HG03469 (cell line): ENCODE measurements around the gene HBG1.
"Not testable (repeated sequence)": the region's sequence is repeated elsewhere in the genome, so short reads cannot be mapped to it uniquely, and the experiment has no call there.

Source experiments
- ATAC-seq: cut with Tn5 transposase; IDR thresholded peaks from one replicate; pipeline ENCODE4 v1.9.1; 2021; ENCODE audit warnings: mild to moderate bottlenecking, moderate library complexity, moderate number of reproducible peaks; ENCODE audit not compliant: unreplicated experiment

Gene HBG1

DNA sequence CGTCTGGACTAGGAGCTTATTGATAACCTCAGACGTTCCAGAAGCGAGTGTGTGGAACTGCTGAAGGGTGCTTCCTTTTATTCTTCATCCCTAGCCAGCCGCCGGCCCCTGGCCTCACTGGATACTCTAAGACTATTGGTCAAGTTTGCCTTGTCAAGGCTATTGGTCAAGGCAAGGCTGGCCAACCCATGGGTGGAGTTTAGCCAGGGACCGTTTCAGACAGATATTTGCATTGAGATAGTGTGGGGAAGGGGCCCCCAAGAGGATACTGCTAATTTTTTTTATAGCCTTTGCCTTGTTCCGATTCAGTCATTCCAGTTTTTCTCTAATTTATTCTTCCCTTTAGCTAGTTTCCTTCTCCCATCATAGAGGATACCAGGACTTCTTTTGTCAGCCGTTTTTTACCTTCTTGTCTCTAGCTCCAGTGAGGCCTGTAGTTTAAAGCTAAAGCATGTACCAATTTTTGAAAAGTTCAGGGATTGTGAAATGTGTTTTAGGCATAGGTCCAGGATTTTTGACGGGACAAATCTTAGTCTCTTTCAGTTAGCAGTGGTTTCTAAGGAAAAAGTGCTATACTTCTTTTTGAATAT is at the start of gene HBG1:
Gene HBG1 (minus strand): TSS at position 51 of the 590 bp plus-strand sequence. CDS start 53 bp downstream, outside the sequence.
- not testable (repeated sequence) for ATAC-seq

DNA sequence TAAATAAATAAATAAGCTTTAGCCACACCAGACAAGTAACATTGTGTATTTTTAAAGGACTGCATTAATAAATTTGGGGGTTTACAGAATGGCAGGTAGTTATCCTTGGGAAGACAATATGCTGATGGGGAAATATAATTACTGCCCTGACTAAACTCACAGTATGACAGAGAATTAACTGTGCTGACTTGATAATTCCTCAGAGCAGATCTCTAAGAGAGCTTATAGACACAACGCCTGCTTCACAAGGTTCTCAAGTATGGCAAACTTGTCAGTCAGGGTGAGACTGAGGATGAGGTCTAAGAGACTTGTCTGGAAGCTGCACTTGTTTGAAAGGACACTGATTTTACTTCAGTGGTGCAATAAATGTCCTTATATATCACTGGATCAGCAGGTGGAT is 48.8 kb upstream of the HBG1 start:
- ATAC-seq, result no peak

DNA sequence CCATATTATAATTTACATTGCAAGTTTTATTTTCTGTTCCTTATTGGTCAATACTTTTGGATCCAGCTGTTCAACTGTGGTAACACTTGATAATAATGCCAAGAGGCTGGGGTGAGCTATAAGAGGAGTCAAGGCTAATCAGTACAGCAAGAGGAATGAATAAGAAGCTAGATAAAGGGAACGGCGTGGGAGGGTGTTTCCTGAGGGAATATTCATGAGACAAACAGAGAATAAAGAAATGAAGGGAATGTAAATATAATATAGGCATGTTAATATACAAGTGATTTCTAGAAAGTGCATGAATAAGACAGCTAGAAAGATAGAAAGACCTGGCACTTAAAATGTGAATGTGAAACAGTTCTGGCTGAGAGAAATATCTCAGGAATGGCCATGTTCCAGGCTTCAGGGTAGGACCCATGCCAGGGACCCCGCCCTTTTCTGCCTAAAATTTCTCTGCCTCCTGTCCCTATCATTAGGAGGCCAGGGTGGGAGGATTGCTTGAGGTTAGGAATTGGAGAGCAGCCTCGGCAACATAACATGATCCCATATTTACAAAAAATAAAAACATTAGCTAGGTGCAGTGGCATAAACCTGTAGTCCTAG is 48.2 kb upstream of the HBG1 start:
- ATAC-seq, result no peak

DNA sequence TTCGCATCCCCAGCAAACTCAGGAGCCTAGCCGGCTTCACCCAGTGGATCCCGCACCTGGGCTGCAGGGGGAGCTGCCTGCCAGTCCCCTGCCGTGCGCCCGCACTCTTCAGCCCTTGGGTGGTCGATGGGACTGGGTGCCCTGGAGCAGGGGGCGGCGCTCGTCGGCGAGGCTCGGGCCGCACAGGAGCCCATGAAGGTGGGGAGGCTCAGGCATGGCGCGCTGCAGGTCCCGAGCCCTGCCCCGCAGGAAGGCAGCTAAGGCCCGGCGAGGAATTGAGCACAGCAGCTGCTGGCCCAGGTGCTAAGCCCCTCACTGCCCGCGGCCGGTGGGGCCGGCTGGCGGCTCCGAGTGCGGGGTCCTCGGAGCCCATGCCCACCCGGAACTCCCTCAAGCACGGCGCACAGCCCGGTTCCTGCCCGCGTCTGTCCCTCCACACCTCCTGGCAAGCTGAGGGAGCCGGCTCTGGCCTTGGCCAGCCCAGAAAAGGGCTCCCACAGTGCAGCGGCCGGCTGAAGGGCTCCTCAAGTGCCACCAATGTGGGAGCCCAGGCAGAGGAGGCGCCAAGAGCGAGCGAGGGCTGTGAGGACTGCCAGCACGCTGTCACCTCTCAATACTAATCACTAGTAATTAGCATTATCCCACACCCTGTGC is 44.8 kb upstream of the HBG1 start:
- ATAC-seq, result not testable (repeated sequence)

DNA sequence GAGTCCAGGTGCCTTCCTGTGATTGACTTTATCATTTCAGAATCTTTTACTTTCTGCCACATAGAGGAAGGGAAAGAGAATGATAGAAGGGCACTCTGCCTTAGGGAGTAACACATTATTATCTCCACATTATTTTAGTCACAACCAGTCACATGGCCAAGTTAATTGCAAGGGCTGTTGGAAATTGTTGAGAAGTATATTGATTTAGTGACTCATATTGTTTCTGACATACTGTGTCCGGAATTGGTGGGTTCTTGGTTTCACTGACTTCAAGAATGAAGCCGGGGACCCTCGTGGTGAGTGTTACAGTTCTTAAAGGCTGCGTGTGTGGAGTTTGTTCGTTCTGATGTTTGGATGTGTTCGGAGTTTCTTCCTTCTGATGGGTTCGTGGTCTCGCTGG is 43.4 kb upstream of the HBG1 start:
- no peak for ATAC-seq

DNA sequence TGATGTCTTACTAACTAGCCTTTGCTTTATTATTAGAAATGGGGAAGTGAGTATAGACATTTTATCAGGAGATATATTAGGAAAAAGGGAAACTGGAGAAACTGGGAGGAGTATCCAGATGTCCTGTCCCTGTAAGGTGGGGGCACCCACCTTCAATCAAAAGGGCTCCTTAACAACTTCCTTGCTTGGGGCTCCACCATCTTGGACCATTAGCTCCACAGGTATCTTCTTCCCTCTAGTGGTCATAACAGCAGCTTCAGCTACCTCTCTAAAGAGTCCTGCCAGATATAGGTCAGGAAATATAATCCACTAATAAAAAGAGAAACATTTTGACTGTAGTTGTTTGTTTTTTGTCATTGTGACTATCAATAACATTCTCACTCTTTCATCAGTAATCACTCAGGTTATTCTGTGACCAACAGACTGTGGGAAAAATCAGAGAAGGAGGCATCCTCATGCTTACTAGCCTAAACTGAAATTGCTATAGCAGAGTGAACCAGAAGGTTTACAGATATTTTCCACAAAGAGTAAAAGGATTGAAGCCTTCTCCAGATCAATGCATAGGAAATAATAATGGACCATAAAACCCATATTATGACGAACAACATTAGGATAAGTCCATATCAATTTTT is 41.7 kb upstream of the HBG1 start:
- ATAC-seq, result peak; percentile 91

DNA sequence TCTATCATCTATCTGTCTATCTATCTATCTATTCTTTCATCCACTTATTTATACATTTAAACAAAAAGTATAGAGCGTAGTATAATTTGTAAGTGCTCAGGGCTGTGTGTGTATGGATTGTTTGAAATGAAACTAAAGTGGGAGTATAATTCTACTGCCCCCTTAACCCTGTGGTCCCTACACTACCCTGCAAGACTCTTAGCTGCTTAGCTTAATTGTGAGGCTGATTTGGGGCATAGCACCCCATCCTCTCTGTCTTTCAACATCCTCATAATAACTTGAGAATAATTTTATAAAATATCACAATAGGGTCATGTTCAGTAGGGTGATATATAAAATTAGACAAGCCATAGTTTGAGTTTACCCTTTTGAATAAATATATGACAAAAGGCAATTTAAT is 40.4 kb upstream of the HBG1 start:
- no peak for ATAC-seq

DNA sequence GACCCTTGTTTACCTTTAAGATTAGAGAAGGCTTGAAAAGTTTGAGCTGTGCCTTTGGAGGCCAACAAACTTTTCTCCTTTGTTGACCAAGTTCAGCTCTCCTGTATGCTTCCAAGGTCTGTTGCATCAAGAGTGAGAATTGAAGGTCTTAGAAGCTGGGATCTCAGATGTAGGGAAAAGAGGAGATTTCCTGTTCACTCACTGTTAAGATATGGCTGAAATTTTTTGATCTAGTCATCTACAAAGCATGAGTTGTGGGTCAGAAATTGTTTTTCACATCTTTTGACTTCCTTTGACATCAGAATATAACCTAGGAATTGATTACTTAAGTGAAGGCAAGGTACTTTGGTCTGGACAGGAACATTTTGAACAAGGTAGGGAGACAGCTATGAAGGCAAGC is 40.0 kb upstream of the HBG1 start:
- no peak for ATAC-seq

DNA sequence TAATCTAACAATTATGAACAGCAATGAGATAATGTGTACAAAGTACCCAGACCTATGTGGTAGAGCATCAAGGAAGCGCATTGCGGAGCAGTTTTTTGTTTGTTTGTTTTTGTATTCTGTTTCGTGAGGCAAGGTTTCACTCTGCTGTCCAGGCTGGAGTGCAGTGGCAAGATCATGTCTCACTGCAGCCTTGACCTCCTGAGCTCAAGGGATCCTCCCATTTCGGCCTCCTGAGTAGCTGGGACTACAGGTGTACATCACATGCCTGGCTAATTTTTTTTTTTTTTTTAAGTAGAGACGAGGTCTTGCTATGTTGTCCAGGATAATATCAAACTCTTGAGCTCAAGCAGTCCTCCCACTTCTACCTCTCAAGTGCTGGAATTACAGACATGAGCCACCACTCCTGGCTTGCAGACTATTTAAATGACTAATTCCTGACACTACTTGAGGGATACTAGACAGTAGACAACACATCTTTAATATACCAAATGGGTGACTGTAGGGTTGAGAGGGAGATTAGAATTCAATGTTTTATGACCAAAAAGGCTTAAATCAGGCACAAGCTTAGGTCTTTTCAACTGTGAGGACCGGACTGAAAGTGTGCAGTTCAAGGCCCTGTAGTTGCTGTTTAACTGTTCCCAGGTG is 39.4 kb upstream of the HBG1 start:
- ATAC-seq, result no peak

GRCh38 chr11:5288108-5288905 is 38.6 kb upstream of the HBG1 start:
- ATAC-seq, result no peak

DNA sequence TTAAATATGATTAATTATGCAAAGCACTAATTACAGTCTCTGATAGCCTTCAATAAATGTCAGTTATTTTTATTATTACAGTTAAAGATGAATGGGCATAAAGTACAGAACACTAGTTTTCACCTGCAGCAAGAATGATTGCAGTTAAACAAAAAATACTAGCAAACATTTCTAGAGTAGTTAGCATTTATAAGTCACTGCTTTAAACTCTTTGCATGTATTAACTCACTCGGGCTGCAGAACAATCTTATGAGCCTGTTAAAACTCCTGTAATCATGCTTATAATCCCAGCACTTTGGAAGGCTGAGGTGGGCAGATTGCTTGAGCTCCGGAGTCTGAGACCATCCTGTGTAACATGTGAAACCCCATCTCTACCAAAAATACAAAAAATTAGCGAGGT is 37.2 kb upstream of the HBG1 start:
- ATAC-seq, result no peak

DNA sequence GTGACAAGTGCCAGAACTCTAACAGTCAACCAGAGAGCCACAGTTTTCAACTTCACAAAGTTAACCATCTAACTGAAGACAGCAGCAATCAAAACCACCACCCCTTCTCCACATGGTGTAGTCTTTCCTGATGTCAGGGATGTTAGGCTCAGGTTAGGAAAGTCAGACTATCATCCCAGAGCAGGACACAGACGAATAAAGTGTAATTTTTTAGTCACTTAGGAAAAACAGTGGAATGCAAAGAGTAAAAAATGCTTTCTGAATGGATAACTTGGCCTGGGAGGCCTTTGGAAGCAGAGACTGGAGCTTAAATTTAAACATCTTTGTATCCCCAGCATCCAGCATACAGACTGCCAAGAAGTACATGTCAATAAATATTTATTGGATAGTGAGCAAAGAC is 36.7 kb upstream of the HBG1 start:
- no peak for ATAC-seq

DNA sequence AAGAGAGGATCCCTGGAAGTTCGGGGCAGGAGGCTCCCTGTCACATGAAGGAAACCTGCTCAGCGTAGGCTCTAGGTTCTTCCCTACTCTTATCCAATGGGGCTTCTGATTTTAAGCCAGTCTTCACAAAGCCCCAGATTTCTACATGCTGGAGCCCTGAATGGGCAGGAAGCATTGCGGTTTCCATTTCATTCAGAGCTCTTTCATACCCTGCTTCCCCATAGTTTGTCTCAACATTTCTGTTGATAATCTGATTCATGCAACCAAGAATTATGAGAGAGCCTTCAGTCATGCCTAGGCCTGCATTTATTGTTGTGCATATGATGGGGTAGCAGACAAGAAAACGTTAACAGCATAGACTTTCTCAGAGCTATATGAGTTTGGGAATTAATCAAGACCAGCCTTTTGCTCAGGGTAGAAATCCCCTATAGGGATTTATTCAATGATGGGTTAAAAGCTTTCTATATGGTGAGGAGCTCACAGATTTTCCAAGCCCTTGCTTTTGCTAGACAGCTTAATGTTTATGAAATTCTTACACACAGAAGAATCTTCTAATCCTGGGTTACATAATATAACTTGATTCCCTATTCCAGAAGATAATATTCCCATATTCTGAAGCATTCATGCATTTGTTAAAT is 36.2 kb upstream of the HBG1 start:
- no peak for ATAC-seq

- ATAC-seq, result no peak
Measured at GRCh38 chr11:5284637-5285036, 35.0 kb upstream of the HBG1 start.

DNA sequence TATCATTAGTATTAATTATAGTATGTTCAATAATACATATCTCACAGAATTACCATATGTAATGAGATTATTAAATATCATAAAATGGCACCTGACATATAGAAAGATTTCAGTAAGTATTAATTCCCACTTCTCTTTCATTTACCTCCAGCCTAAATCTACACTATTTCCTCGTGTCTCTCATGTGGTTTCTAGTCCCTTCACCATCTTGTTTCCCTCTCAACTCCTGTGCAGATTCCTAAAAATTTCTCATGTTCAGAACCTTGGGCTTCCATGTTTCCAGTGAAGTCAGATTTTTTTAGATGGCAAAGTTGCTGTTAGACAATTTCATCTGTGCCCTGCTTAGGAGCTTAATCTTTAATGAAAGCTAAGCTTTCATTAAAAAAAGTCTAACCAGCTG is 34.2 kb upstream of the HBG1 start:
- no peak for ATAC-seq

DNA sequence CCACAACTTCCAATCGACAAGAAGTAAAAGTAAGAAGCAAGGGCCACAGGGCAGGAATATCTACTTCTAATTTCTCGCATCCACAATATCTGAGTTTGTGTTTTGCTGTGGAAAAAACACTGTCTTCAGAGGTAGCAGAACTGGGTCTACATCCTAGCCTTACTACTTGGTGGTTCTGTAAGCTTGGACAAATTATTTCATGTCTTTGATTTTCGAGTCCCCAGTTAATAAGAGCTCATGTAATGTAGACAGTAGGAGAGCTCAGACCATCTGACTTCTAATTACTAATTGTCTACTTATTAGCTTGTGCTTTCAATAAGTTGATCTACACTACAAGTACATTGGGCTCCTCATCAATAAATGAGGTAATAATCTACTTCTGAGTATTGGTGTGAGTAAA is 33.4 kb upstream of the HBG1 start:
- ATAC-seq, result no peak

DNA sequence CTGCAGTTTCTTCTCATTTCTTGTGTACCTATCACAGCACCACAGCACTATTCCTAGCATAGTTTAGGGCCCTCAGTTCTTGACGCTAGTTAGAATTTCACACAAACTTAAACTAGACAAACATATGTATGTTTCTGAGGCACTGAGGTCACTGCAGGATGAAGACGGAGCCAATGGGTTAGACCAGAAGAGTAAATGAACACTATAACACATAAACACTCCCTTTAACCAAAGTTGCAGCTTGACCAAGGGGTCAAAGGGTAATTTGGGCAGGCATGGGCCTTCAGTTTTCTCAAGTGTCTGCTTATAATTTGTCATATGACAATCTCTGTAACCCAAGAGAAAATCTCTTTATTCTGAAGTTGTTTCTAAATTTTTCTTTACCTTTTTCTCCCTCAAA is 33.0 kb upstream of the HBG1 start:
- no peak for ATAC-seq

- no peak for ATAC-seq
Measured at GRCh38 chr11:5281596-5281995, 31.9 kb upstream of the HBG1 start.

DNA sequence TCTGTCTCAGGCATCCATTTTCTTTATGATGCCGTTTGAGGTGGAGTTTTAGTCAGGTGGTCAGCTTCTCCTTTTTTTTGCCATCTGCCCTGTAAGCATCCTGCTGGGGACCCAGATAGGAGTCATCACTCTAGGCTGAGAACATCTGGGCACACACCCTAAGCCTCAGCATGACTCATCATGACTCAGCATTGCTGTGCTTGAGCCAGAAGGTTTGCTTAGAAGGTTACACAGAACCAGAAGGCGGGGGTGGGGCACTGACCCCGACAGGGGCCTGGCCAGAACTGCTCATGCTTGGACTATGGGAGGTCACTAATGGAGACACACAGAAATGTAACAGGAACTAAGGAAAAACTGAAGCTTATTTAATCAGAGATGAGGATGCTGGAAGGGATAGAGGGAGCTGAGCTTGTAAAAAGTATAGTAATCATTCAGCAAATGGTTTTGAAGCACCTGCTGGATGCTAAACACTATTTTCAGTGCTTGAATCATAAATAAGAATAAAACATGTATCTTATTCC is 31.0 kb upstream of the HBG1 start:
- peak; percentile 90 for ATAC-seq

DNA sequence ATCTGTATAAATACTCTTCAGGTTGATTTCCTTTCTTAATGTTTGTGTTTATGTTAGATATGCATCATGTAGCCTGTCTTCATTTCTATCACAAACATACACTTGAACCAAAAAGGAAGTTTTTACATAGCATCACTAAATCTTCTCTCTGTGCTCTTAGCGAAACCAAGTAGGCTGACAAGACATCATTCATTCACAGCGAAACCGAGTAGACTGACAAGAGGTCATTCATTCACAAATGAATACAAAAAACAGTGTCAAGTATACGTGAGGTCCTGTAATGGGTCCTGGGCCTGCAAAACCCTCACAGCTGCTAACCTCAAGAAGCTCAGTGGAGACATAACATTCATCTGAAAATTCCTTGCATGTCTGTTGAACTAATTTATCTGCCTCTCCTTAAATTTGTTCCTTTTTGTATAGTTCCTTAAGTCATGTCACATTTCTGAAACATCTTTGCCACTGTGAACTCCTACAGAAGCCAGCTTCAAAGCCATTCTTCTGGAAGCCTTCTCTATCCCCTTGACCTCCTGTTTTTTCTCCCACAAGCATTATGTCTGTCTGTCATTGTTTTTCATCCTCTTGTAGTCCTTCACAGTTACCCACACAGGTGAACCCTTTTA is 29.9 kb upstream of the HBG1 start:
- no peak for ATAC-seq
